NCI-H2227 treated with DMSO at 0.1 percent for 48 hours (cell line): ENCODE results near the gene NUBPL.
"Not testable (repeated sequence)": the region's sequence is repeated elsewhere in the genome, so short reads cannot be mapped to it uniquely, and the experiment has no call there.

ENCODE experiments used
- DNase-seq: peaks from one replicate; lab custom pipeline; 2025; lab: John Stamatoyannopoulos, UW

Gene NUBPL

DNA sequence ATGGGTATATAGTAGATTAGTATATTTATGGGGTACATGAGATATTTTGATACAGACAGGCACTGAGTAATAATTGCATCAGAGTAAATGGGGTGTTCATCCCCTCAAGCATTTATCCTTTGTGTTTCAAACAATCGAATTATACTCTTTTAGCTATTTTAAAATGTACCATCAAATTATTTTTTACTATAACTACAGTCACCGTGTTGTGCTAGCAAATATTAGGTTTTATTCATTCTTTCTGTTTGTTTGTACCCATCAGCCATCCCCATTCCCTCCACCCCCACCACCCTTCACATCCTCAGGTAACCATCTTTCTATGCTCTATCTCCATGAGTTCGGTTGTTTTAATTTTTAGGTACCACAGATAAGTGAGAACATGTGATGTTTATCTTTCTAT, 115.8 kb downstream of the NUBPL start:
- no peak for DNase-seq

DNA sequence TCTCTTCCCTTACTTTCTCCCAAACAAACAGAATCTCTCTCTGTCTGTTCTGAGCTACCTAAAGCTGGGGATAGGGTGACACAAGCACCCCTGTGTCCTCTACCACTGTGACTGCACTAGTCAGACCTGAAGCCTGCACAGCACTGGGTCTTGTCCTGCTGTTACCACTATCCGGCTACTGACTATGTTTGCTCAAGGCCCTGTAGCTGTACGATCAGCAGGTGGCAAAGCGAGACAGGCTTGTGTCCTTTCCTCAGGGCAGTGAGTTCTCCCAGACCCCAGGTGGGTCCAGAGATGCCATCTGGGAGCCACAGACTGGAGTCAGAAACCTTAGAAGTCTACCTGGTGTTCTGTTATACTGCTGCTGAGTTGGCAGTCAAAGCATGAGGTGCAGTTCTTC, 116.4 kb downstream of the NUBPL start:
- DNase-seq = no peak

DNA sequence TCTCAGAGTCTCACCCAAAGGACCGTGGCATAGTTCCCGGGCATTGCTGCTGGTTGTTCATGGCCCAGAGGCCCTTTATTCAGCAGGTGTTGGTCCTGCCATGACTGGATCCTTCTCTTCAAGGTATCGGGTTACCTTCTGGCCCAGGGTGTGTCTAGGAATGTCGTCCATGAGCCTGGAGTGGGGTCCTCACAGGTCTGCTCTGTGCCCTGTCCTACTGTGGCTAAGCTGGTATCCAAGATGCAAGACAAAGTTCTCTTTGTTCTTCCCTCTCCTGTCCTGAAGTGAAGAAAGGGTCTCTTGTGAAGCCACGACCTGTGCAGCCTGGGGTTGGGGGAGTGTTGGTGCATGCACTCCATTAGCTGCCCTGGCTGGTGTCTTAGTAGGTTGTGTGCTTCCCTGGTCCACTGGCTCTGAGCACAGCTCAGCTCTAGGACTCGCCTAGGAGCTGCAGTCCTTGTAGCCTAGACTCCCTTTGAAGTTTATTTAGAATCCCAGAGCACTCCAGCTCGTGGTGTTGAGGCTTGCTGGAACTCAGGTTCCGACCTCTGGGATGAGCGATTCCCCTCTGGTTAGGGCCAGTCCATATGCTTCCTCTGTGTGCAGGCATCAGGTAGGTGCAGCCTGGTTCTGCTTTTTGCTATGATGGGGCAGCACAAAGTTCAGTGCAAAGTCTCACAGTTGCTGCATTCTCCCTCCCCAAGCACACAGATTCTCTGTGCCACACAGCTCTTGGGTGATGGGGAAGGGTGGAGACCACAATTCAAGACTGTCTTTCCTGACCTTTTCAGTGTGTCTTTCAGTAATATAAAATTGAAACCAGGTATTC, 117.4 kb downstream of the NUBPL start:
- no peak for DNase-seq

DNA sequence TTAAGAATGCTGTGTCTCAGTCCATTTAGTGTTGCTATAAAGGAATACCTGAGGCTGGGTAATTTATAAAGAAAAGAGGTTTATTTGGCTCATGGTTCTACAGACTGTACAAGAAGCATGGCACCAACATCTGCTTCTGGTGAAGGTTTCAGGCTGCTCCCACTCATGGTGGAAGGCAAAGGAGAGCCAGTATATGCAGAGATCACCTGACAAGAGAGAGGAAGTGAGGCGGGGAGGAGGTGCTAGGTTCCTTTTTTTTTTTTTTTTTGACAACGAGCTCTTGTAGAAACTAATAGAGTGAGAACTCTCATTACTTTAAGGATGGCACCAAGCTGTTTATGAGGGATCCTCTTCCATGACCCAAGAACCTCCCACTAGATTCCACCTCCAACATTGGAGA, 121.6 kb downstream of the NUBPL start:
- DNase-seq = no peak

DNA sequence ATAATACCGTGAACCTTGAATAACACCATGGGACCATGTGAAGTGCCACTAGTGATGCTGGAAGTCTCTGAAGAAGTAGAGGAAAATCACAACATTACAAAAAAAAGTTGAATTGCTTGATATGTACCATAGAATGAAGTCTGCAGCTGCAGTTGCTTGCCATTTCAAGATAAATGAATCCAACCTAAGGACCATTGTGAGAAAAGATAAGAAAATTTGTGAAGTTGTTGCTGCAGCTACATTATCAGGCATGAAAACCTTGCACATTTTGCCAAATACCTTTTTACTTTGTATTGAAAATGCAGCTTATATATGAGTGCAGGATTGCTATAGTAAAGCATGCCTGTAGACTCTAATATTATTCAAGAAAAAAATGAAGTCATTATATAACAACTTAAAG, 126.5 kb downstream of the NUBPL start:
- no peak for DNase-seq

DNA sequence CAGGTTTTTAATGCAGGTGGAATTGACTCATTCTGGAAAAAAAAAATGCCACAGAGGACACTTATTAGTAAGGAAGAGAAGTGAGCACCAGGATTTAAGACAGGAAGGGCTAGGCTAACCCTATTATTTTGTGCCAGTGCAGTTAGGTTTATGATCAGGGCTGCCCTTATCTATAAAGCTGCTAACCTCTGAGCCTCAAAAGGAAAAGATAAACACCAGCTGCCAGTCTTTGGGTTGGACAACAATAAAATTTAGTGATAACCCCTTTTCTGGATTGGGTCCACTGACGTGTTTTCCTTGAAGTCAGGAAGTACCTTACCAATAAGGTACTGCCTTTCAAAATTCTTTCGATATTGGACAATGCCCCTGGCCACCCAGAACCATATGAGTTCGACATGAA, 128.9 kb downstream of the NUBPL start:
- no peak for DNase-seq

DNA sequence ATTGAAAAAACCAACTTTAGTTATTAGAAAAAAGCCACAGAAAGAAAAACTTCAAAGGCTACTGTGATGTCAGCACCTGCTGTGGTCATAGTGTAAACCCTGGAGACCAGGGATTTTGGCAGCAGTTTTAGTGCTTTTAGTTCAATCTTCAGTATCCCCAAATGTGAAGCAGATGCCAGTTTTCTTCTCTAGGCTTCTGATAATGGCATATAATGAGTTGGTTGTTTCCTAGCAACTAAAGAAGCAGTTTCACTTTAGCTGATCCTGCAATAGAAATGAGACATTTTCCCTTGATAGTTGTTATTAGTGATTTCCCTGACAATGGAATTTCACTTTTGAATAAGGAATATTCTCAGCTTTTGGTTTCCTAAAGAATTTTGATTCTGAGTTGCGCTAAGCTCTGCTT, 131.2 kb downstream of the NUBPL start:
- peak; percentile 34 for DNase-seq

DNA sequence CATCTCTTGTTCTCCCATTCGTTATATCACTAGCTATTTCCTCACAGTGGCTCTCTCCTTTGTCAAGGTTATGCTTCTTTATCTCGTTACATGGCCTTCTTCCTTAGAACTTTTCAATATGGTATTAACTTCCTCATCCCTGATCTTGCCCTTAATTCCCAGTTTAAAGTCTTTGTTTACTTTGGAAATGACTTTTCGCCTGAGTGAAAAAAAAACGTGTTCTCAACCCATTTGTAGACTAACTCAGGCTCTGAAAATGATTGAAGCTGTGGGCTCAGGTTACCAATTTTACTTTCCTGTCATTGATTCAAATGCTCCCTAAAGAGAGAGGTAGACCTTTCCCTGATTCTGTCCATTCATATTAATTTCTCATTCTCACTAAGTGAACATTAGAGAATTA, 135.2 kb downstream of the NUBPL start:
- no peak for DNase-seq

DNA sequence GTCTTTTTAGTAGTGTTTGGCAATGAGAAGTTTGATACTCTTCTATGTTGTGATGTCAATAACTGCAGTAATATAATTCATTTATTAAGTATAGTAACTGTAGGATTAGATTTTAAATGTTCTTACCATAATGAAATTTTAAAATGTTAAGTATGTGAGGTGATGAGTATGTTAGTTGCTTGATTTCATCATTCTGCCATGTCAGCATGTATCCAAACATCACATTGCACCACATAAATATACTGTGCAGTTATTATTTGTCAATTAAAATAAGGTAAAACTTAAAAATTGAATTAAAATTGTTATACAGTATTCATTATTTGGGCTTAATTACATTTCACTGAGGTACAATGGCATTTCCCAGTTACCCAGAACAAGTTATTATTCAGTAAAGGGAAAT, 138.6 kb downstream of the NUBPL start:
- no peak for DNase-seq

DNA sequence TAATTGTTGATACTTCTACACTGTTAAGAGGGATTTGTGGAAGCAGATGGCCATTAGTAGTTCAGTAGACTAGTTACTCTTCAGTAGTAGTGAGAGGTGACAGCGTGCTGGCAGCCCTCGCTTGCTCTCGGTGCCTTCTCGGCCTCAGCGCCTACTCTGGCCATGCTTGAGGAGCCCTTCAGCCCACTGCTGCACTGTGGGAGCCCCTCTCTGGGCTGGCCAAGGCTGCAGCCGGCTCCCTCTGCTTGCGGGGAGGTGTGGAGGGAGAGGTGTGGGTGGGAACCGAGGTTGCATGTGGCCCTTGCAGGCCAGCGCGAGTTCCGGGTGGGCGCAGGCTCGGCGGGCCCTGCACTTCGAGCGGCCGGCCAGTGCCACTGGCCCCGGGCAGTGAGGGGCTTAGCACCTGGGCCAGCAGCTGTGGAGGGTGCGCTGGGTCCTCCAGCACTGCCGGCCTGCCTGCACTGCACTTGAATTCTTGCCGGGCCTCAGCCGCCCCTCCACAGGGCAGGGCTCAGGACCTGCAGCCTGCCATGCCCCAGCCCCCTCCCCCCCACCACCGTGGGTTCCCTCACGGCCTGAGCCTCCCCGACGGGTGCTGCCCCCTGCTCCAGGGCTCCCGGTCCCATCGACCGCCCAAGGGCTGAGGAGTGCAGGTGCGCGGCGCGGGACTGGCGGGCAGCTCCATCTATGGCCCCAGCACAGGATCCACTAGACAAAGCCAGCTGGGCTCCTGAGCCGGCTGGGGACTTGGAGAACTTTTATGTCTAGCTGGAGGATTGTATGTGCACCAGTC, 139.3 kb downstream of the NUBPL start:
- no peak for DNase-seq

DNA sequence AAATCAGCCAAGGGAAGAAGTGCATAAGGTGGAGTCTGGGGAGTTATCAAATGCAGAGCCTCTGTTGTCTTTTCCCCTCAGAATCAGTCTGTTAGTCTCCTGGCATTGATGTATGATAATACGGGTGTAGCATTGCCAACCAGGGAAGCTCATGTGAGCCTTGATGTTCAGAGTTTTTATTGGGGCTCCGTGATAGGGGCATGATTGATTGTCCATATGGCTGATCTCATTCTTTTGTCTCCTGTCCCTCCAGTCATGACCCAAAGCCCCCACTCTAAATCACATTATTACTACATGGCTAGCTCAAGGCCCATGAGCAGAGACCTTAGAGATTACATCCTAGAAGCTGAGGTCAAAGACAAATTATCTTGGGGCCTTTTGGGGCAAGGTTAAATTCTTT, 140.9 kb downstream of the NUBPL start:
- no peak for DNase-seq

DNA sequence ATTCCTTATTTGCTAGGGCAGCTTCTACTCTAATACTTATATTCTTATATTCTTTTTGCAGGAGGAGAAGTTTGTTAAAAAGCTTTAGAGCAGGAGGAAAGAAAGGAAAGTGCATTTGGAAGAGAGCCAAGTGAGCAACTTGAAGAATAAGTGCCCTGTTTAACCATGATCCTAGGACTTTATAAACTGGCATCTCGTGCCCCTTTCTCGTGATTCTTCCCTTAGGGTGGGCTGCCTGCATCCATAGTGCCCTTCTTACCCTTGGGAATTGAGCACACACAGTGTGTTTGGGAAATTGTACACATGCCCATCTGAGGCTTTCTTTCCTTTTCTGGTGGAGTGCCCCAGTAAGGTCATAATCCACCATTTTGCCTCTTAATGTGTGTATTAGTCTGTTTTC, 141.9 kb downstream of the NUBPL start:
- DNase-seq = no peak

DNA sequence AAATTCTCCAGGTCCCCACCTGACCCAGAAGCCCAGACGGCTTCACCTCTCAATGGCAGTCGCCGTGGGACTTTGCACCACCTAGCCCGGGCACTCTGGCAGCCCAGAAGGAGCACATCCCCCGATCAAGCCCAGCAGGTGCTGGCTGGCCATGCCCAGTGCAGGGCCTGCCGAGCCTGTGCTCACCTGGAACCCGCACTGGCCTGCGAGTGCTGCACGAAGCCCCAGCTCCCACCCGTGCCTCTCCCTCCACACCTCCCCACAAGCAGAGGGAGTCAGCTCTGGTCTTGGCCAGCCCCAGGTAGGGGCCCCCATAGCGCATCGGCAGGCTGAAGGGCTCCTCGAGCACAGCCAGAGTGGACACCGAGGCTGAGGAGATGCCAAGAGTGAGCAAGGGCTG, 144.5 kb downstream of the NUBPL start:
- DNase-seq = no peak

DNA sequence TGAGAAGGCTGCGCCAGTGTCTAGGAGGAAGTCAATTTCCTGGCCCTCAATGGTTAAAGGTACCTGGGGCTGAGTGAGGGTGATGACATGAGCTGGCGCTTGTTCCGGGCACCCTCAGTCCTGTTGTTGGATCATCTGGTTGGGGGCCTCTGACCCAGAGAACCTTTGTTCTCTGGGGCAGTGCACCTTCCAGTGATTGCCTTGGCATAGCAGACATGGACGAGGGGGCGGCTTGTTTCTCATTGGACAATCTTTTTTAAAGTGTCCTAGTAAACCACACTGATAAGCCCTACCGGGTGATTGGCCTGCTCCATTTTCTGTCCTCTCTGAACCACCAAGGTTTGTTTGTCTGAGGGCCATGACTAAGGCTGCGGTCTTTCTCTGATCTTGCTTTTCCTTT, 147.5 kb downstream of the NUBPL start:
- not testable (repeated sequence) for DNase-seq

DNA sequence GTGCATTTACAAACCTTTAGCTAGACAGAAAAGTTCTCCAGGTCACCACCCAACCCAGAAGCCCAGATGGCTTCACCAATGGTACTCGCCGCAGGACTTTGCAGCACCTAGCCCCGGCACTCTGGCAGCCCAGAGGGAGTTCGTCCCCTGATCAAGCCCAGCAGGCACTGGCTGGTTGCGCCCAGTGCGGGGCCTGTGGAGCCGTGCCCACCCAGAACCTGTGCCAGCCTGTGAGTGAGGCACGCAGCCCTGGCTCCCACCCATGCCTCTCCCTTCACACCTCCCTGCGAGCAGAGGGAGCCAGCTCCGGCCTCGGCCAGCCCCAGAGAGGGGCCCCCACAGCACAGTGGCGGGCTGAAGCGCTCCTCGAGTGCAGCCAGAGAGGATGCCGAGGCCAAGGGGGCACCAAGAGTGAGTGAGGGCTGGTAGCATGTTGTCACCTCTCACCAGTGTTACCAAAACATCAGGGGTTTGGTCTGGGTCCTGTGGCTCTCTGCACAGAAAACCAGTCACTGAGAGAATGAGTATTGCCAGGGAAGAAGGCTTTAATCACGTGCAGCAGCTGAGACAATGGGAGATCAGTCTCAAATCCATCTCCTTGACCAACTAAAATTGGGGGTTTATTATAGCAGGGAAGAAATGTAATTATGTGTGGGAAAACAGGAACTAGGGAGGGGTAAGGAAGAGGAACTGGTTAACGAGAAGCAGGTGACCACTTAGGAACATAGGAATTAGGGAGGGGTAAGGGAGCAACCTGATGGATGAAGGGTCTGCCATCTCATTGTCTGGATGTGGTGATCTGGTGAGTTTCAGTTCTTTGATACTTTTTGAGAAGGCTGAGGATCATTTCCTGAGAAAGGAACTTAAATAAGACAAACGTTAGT, 151.3 kb downstream of the NUBPL start:
- no peak for DNase-seq

DNA sequence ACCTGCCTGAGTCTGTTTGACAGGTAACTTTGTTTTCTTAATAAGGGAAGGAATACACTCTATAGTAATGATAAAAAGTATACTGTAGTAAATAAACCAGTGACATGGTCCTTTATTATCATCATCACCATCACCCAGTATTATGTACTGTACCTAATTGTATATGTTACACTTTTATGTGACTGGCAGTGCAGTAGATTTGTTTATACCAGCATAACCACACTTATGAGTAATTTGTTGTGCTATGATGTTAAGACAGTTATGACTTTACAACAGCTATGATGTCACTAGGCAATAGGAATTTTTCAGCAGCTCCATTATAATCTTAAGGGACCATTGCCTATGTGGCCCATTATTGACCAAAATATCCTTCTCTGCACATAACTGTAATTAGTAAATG, 155.0 kb downstream of the NUBPL start:
- no peak for DNase-seq

DNA sequence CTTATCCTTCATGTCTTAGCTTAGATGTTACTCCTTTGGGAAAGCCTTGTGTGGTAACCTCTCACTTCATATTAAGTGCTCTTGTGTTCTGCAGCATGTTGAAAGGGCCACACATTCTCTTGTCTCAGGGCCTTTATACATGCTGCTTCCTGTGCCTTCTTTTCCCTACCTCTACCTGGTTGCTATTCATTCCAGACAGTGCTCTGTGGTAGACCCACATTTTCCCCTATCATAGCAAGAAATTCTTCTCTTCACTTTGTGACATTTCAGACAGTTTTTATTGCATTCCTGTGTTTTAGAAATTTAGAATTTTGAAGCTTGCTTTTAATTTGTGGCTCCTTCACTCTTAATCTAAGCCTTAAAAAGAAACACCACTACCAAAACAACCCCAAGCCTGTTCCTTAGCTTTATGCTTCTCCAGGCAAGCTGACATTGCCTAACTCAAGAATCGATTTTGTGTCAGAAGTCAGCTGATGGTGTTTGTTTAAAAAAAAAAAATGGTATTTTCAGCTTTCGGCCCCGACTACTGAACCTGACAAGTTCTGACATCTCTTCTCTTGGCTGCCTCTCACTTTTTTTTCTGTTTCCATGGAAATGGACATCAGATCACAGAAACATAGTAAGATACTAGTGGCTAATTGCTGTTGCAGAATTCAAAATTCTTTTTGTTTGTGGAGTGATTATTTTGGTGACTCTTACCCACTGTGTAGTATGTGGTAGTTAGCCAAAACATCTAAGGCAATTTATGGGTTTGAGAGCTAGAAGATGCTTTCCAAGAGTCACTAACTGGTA, 156.3 kb downstream of the NUBPL start:
- DNase-seq = no peak

DNA sequence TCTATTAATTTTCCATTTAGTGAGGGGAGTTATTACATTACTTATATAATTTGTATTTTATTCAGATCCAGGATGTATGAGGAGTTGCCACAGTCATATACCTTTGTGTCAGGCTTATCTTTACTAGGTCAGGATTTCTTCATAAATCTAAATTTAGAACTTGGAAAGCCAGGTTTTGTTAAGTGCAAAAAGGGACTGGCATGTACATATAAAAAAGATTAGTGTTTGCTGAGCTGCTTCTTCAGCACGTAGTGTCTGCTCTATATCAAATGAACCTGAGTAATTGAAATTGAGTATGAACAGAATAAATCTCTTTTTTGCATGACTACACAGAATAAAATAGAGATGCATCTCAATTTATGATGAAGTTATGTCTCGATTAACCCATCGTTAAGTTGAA, 157.4 kb downstream of the NUBPL start:
- DNase-seq = no peak

DNA sequence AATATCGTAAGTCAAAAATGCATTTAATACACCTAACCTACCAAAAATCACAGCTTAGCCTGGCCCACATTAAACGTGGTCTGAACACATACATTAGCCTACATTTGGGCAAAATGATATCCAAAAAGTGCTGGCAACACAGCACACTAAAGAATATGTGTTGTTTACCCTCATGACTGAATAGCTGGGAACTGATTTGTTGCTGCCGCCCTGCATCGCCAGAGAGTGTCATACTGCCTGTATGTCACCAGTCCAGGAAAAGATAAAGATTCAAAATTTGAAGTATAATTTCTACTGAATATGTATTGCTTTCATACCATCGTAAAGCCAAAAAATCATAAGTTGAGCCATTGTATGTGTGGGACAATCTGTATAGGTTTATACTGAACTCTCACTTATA, 157.8 kb downstream of the NUBPL start:
- DNase-seq = no peak

DNA sequence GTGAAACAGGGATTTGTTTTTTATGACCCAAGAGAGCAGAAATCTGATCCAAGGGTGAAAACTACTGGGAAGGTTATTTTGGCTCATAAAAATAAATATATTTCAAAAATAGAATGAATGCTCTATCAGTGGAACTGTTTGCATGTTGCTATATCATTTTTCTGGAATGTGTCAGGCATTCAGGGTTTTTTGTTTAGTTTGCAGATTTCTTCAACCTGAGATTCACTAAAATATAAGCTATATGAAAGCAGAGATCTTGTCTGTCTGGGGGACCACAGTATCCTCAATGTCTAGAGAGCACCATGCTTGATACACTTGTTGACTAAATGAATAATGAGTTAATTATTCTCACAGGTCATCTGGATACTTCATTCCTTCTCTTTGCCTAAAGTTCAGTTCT, 165.1 kb downstream of the NUBPL start:
- no peak for DNase-seq

DNA sequence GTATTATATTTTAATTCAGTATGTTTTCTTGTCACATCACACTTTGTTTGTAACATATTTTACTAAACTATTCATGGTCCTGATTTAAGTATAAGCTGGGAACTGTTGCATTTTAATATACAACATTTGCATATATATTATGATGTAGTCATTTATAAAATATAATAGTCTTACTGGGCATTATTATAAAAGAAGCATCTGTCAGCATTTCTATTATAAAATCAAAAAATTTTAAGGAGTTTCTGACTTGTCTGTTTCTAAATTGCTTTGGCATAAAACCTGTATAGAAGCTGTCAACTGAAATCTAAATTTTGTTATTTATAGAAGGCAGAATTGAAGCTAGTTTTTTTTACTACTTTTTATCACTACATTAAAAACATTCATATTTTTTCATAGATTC, 166.6 kb downstream of the NUBPL start:
- DNase-seq = no peak

DNA sequence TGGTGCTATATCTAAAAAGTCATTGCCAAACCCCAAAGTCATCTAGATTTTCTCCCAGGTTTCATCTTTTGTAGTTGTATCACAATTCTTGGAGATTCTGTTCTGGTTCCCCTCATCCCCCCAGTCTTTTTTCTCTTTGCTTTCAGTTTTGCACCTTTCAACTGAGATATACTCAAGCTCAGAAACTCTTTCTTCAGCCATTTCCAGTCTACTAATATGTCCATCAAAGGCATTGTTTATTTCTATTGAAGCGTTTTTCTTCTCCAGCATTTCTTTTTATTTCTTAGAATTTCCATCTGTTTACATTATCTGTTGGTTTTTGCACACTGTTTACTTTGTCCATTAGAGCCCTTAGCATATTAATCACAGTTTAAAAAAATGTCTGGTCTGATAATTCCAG, 179.5 kb downstream of the NUBPL start:
- no peak for DNase-seq
